Large intestine (tissue), 3 donors: ENCODE data around the gene PML. TPM values are rescaled to one million over a fixed set of nuclear protein-coding genes. Genes with fewer than 3 reads are reported as not detected.
"Not testable (repeated sequence)": the region's sequence is repeated elsewhere in the genome, so short reads cannot be mapped to it uniquely, and the experiment has no call there.

Experiments
- DNase-seq, 2 donors: peaks; one replicate each; pipeline versions ENCODE4 v3.0.0 to v3.0.0-alpha.2; 2013
- H3K27ac ChIP-seq: one replicate; pipeline ENCODE4 v1.5.1; 2013; ENCODE audit warnings: low read length
- H3K27me3 ChIP-seq: 2 replicates; pipeline ENCODE4 v1.6.1; 2013; ENCODE audit warnings: low read length; ENCODE audit not compliant: control insufficient read depth, insufficient read depth
- H3K36me3 ChIP-seq: 2 replicates; pipeline ENCODE4 v1.6.1; 2013; ENCODE audit warnings: low read length; ENCODE audit not compliant: control insufficient read depth, insufficient read depth
- H3K4me1 ChIP-seq: one replicate; pipeline ENCODE4 v1.6.1; 2013; ENCODE audit warnings: low read length; ENCODE audit not compliant: control insufficient read depth, insufficient read depth
- H3K4me3 ChIP-seq: one replicate; pipeline ENCODE4 v1.5.1; 2013; ENCODE audit warnings: low read length
- H3K9me3 ChIP-seq: one replicate; pipeline ENCODE4 v1.6.1; 2013; ENCODE audit warnings: mild to moderate bottlenecking, low read depth, low read length, moderate library complexity; ENCODE audit not compliant: control insufficient read depth
- WGBS: methylation state at CpG from one replicate; pipeline ENCODE4 v1.1.5; 2013; ENCODE audit warnings: low lambda C conversion rate; ENCODE audit not compliant: insufficient coverage; 5-methylcytosine and 5-hydroxymethylcytosine counted together
- polyA plus RNA-seq: library from polyadenylated mRNA; unstranded; fragments of 120-200 nt; gene quantifications from one replicate; pipeline ENCODE4 v1.2.1, GENCODE V29; 2013

Gene PML
- polyA plus RNA-seq, 1 donor, result 28.3 TPM

DNA sequence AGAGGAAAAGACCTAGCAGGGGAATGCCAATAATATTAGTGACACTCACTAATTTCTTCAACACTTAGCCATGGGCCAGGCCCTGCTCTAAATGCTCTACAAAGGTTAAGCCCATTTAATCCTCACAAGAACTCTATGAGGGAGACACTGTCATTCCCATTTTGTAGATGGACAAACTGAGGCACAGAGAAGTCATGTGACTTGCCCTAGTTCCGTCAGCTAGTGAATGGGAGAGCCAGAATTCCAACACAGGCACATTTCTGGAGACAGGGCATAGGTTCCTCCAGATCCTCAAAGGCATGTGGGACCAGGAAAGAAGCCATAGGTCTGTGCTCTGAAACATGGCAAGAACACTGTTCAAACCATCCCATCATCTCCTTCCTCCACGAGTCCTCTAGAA is 36.7 kb upstream of the PML start:
- WGBS, result no CpG with 5 or more reads among the region's 2 CpGs
- Histone ChIP-seq H3K27me3 (no peaks in the 10 kb centered on the region), H3K9me3 (no peaks in the 10 kb centered on the region), H3K27ac (no peak overlapping the region), H3K36me3 (no peaks in the 10 kb centered on the region), H3K4me1 (no peaks in the 10 kb centered on the region), H3K4me3 (no peak overlapping the region)
- no peak for DNase-seq

DNA sequence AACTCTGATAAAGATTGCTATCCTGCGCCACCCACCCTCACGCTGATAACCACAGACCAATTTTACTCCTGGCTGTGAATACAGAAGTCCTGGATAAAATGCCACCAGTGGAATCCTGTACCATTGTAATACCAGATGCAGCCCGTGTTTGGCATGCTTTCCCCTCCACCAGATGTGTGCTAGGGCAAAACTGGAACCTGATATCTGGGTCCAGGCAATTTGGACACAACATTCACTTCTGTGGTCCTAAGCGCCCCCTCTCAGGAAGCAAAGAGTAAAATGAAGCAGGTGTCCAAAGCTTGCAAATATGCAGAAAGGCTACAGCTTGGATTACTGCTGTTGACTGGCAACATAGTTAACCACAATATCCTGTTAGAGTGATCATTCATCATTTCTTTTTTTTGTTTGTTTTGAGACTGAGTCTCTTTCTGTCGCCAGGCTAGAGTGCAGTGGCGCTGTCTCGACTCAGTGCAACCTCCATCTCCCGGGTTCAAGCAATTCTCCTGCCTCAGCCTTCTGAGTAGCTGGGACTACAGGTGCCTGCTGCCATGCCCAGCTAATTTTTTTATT is 35.4 kb upstream of the PML start:
- WGBS, result 60% methylated on average over 1 of the region's 8 CpGs
- H3K9me3 ChIP-seq, result no peaks in the 10 kb centered on the region
- H3K36me3 ChIP-seq, result no peaks in the 10 kb centered on the region
- no peak overlapping the region for H3K4me3 ChIP-seq
- no peaks in the 10 kb centered on the region for H3K27me3 ChIP-seq
- no peak overlapping the region for H3K27ac ChIP-seq
- no peak for DNase-seq
- no peaks in the 10 kb centered on the region for H3K4me1 ChIP-seq

DNA sequence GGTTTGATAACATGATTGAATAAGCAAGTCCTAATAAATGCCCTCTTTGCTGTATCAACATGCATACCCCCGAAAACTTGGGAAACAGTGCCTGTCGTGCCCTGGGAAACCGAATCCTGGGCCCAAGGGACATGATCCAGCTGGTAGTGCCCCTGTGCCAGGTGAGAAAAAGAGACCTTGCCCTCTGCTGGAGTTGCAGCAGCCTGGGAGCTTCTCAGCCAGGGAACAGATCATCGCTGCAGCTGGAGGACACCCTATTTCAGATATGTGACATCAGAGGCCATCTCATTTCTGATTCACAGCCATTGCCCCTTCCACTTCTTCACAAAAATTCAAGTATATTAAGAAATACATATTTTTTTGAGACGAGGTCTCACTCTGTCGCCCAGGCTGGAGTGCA is 34.7 kb upstream of the PML start:
- Histone ChIP-seq H3K36me3 (no peaks in the 10 kb centered on the region), H3K4me1 (no peaks in the 10 kb centered on the region), H3K27ac (no peak overlapping the region), H3K27me3 (no peaks in the 10 kb centered on the region), H3K4me3 (no peak overlapping the region), H3K9me3 (no peaks in the 10 kb centered on the region)
- no peak for DNase-seq
- WGBS, result no CpG with 5 or more reads among the region's 6 CpGs

DNA sequence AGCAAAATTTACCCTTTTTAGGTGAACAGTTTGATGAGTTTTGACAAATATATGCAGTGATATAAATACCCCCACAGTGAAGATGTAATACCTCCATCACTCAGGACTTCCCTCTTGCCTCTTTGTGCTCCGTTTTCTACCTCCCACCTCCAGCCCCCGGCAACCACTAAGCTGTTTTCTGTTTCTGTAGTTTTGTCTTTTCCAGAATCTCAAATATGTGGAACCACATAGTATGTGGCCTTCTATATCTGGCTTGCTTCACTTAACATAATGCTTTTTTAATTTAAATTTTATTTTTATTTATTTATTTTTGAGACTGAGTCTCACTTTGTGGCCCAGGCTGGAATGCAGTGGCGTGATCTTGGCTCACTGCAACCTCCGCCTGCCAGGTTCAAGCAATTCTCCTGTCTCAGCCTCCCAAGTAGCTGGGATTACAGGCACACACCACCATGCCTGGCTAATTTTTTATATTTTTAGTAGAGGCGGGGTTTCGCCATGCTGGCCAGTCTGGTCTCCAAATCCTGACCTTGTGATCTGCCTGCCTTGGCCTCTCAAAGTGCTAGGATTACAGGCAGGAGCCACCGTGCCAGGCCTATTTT is 33.9 kb upstream of the PML start:
- not testable (repeated sequence) for H3K36me3 ChIP-seq, H3K27me3 ChIP-seq, H3K4me1 ChIP-seq, DNase-seq, H3K27ac ChIP-seq, H3K9me3 ChIP-seq, H3K4me3 ChIP-seq
- no CpG with 5 or more reads among the region's 7 CpGs for WGBS

DNA sequence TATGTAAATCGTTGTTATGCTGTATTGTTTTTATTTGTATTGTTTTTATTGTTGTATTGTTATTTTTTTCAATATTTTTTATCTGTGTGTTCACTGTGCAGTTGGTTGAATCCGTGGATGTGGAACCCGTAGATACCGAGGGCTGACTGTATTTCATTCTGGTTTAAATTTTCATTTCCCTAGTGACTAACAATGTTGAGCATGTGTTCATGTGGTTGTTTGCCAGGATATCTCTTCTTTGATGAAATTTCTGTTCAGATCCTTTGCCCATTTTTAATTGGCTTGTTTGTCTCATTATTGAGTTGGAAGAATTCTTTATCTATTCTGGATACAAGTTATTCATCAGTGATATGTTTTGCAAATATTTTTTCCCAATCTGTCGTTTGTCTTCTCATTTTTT is 32.1 kb upstream of the PML start:
- Histone ChIP-seq H3K4me3 (no peak overlapping the region), H3K27me3 (no peaks in the 10 kb centered on the region), H3K4me1 (no peaks in the 10 kb centered on the region), H3K27ac (no peak overlapping the region), H3K9me3 (no peaks in the 10 kb centered on the region), H3K36me3 (no peaks in the 10 kb centered on the region)
- DNase-seq, result no peak
- 53% methylated on average over 2 of the region's 5 CpGs for WGBS

DNA sequence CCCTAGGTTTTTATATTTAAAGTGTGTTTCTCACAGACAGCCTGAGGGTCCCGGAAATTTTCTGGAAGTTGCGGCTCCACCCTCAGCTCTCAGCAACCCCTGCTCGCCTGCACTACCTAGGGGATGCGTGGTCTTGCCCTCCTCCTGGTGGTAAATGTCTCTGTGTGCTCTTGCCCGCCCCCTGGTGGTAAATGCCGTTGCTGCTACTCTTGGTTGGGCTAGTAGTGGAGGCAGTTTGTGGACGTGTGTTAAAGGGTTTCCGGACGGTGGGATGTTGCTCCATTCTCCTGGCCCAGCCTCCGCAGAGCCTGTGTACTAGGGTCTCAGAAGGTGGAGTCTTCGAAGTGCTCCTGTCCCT is 29.8 kb upstream of the PML start:
- Histone ChIP-seq H3K27me3 (no peaks in the 10 kb centered on the region), H3K4me3 (no peak overlapping the region), H3K9me3 (no peaks in the 10 kb centered on the region), H3K36me3 (no peaks in the 10 kb centered on the region), H3K4me1 (no peaks in the 10 kb centered on the region), H3K27ac (no peak overlapping the region)
- peak; percentile 52 to 64 for DNase-seq
- no CpG with 5 or more reads among the region's 11 CpGs for WGBS

DNA sequence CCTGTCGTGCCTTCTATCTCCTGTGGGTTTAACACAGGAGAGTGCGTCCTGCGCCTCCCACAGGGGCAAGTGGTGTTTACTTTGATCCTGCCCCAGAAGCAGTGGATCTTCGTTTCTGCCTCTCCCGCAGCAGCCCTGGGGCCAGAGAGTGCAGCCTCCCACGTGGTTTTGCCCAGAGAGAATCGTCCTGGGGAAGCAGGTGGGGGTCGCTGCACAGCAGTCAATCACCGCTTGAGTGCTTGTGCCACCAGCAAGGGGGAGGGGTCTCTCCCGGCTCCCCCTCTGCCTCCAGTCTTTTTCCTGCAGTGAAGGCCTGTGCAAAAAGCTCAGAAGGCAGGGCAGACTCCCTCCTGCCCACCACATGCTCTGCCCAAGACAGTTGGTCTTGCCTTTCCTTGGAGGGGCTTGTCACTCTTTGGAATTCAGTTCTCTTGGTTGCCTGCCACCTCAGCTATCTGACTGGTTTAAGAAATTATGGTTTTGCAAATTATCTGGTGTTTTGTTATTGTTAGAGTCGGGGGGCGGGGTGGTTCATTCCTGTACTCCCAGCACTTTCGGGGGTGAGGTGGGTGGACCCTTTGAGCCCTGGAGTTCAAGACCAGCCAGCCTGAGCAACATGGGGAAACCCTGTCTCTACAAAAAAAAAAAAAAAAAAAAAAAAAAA is 29.3 kb upstream of the PML start:
- H3K27me3 ChIP-seq, result no peaks in the 10 kb centered on the region
- WGBS, result no CpG with 5 or more reads among the region's 13 CpGs
- H3K36me3 ChIP-seq, result no peaks in the 10 kb centered on the region
- H3K27ac ChIP-seq, result no peak overlapping the region
- H3K4me1 ChIP-seq, result no peaks in the 10 kb centered on the region
- no peak overlapping the region for H3K4me3 ChIP-seq
- no peak for DNase-seq
- no peaks in the 10 kb centered on the region for H3K9me3 ChIP-seq

DNA sequence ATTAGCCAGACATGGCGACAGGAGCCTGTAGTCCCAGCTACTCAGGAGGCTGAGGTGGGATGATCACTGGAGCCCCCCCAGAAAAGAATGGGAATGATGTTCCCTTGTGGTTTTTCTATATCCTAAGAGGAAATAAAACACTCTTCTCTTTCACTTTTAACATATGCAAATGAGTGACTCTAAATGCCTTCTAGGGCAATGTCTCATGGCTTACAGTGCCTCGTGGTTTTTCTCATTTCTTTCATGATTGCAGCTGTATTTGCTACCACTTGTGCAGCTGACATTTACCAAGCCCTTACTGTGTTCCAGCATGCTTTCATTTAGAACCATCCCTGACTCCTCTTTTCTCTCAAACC is 28.8 kb upstream of the PML start:
- Histone ChIP-seq H3K27ac (no peak overlapping the region), H3K27me3 (no peaks in the 10 kb centered on the region), H3K4me3 (no peak overlapping the region), H3K4me1 (no peaks in the 10 kb centered on the region), H3K36me3 (no peaks in the 10 kb centered on the region), H3K9me3 (no peaks in the 10 kb centered on the region)
- WGBS, result no CpG with 5 or more reads among the region's 2 CpGs
- DNase-seq, result no peak

DNA sequence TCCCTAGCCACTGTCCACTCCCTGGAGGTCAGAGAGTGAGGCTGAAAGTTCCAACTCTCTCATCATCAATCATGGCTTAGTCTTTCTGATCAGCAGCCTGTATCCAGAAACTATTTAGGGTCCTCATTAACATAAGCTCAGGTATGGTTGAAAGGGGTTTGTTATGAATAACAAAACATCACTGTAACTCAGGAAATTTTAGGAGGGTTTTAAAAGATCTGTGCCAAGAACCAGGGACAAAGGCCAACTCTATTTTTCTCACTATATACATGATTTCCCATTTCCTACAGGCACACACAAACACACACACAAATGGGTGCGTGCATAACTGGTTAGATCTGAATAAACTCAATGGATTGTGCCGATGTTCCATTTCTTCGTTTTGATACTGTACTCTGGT is 26.1 kb upstream of the PML start:
- Histone ChIP-seq H3K9me3 (no peaks in the 10 kb centered on the region), H3K36me3 (no peaks in the 10 kb centered on the region), H3K27ac (no peak overlapping the region), H3K4me1 (no peaks in the 10 kb centered on the region), H3K4me3 (no peak overlapping the region), H3K27me3 (no peaks in the 10 kb centered on the region)
- DNase-seq, result no peak
- 100% methylated on average over 1 of the region's 3 CpGs for WGBS

DNA sequence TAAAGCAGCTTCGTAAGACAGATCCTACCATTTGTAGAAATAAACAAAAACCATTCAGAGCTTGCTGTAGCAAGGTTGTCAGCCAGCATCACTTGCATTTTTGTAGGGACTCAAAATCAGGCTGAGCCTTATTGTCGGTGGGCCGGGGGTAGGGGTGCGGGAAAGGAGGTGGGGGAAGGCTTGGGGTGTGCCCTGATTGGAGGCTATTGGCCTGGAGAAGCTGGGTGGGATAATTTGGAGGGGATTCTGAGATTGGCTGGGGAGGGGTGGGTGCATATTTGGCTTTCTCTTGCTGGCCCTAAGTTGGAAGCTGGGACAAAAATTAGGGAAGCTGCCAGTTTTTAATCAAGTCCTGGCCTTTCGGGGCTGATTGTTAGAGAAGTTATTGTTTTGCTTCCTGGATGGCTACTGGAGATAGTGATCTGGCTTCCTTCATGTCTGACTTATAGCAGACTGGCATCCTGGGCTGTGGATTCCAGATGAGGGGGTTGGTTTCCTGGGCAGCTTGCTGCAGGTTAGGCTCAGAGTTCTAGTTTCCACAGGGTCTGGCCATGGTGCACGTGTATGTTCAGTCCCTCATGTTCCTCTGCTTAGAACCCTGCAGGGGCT is 25.3 kb upstream of the PML start:
- H3K4me3 ChIP-seq, result no peak overlapping the region
- H3K36me3 ChIP-seq, result no peaks in the 10 kb centered on the region
- no peaks in the 10 kb centered on the region for H3K4me1 ChIP-seq
- no peaks in the 10 kb centered on the region for H3K27me3 ChIP-seq
- no peak overlapping the region for H3K27ac ChIP-seq
- DNase-seq, result no peak
- H3K9me3 ChIP-seq, result no peaks in the 10 kb centered on the region
- no CpG with 5 or more reads among the region's 6 CpGs for WGBS
